OCI-LY3 (cell line): ENCODE results near the gene CTNND2.
"Not testable (repeated sequence)": the region's sequence is repeated elsewhere in the genome, so short reads cannot be mapped to it uniquely, and the experiment has no call there.

Experiments
- H2AFZ ChIP-seq: fragments of 200-600, 300-600 bp; shearing (Covaris generic); 2 replicates; pipeline ENCODE4 v1.6.0; 2014; ENCODE audit warnings: antibody characterized with exemption, low read depth, low read length
- H3K27ac ChIP-seq: fragments of 200-600, 300-600 bp; sonication (generic); 2 replicates; pipeline ENCODE4 v1.5.1; 2014; ENCODE audit warnings: mild to moderate bottlenecking, low read length, moderate library complexity, mixed read lengths
- H3K27me3 ChIP-seq: fragments of 200-600, 300-600 bp; sonication (generic); 2 replicates; pipeline ENCODE4 v1.6.1; 2014; ENCODE audit warnings: low read depth, low read length, mixed read lengths
- H3K36me3 ChIP-seq: fragments of 200-600, 300-600 bp; sonication (generic); replicated peaks from 2 replicates; pipeline ENCODE3; 2014; ENCODE audit warnings: low read depth, low read length, mixed read lengths
- H3K4me1 ChIP-seq: fragments of 300-600, 200-600 bp; sonication (generic); 2 replicates; pipeline ENCODE4 v1.6.1; 2014; ENCODE audit warnings: low read length, mixed read lengths
- H3K4me2 ChIP-seq: fragments of 200-600, 300-600 bp; sonication (generic); 2 replicates; pipeline ENCODE4 v1.6.1; 2014; ENCODE audit warnings: low read length, mixed read lengths
- H3K4me3 ChIP-seq: fragments of 300-600, 200-600 bp; sonication (generic); 2 replicates; pipeline ENCODE4 v1.5.1; 2014; ENCODE audit warnings: antibody characterized with exemption, mild to moderate bottlenecking, low read length, moderate library complexity
- H3K79me2 ChIP-seq: fragments of 300-600, 200-600 bp; shearing (Covaris generic); 2 replicates; pipeline ENCODE4 v1.6.1; 2014; ENCODE audit warnings: mild to moderate bottlenecking, low read length, mixed read lengths
- H3K9ac ChIP-seq: fragments of 300-600, 200-600 bp; shearing (Covaris generic); 2 replicates; pipeline ENCODE4 v1.6.0; 2014; ENCODE audit warnings: mild to moderate bottlenecking, low read length, moderate library complexity
- H3K9me3 ChIP-seq: fragments of 200-600, 300-600 bp; shearing (Covaris generic); 2 replicates; pipeline ENCODE4 v1.6.1; 2014; ENCODE audit warnings: low read length, mixed read lengths; ENCODE audit not compliant: insufficient read depth
- H4K20me1 ChIP-seq: fragments of 200-600, 300-600 bp; sonication (generic); 2 replicates; pipeline ENCODE4 v1.6.1; 2016; ENCODE audit warnings: low read length, mixed read lengths; ENCODE audit not compliant: insufficient read depth
- CTCF ChIP-seq: fragments of 200-600, 300-600 bp; sonication (generic); IDR thresholded peaks from 2 replicates; pipeline ENCODE4 v1.5.1; 2014; ENCODE audit warnings: antibody characterized with exemption, low read length, low read depth
- EZH2phosphoT487 ChIP-seq: fragments of 200-600 bp; shearing (Covaris generic); IDR thresholded peaks from 2 replicates; pipeline ENCODE4 v1.6.1; 2018; ENCODE audit warnings: antibody characterized with exemption, mixed run types, low read depth

Gene CTNND2

GRCh38 chr5:11853140-11853539, 51.1 kb downstream of the CTNND2 start:
- Histone ChIP-seq H3K9me3 (no peaks in the 10 kb centered on the region), H3K4me1 (no peaks in the 10 kb centered on the region), H3K4me3 (no peak overlapping the region), H3K36me3 (no peaks in the 10 kb centered on the region), H3K27me3 (no peaks in the 10 kb centered on the region), H3K4me2 (no peak overlapping the region), H4K20me1 (no peaks in the 10 kb centered on the region), H2AFZ (no peak overlapping the region), H3K79me2 (no peaks in the 10 kb centered on the region), H3K9ac (no peak overlapping the region), H3K27ac (no peak overlapping the region)
- TF ChIP-seq CTCF (no peak), EZH2phosphoT487 (no peak)

GRCh38 chr5:11852717-11853087, 51.5 kb downstream of the CTNND2 start:
- no peaks in the 10 kb centered on the region for H3K79me2 ChIP-seq
- H3K36me3 ChIP-seq, result no peaks in the 10 kb centered on the region
- no peak overlapping the region for H3K4me2 ChIP-seq
- no peak overlapping the region for H3K27ac ChIP-seq
- TF ChIP-seq EZH2phosphoT487 (no peak), CTCF (no peak)
- H2AFZ ChIP-seq, result no peak overlapping the region
- H4K20me1 ChIP-seq, result no peaks in the 10 kb centered on the region
- no peak overlapping the region for H3K4me3 ChIP-seq
- no peak overlapping the region for H3K9ac ChIP-seq
- H3K9me3 ChIP-seq, result no peaks in the 10 kb centered on the region
- no peaks in the 10 kb centered on the region for H3K4me1 ChIP-seq
- H3K27me3 ChIP-seq, result no peaks in the 10 kb centered on the region

GRCh38 chr5:11851965-11852716, 52.1 kb downstream of the CTNND2 start:
- Histone ChIP-seq H3K27me3 (no peaks in the 10 kb centered on the region), H3K4me2 (no peak overlapping the region), H3K36me3 (no peaks in the 10 kb centered on the region), H3K9ac (no peak overlapping the region), H3K4me3 (no peak overlapping the region), H3K79me2 (no peaks in the 10 kb centered on the region), H4K20me1 (no peaks in the 10 kb centered on the region), H2AFZ (no peak overlapping the region), H3K4me1 (no peaks in the 10 kb centered on the region), H3K9me3 (no peaks in the 10 kb centered on the region), H3K27ac (no peak overlapping the region)
- TF ChIP-seq CTCF (no peak), EZH2phosphoT487 (no peak)

- H3K9ac ChIP-seq, result no peak overlapping the region
- no peaks in the 10 kb centered on the region for H3K9me3 ChIP-seq
- no peak overlapping the region for H3K4me2 ChIP-seq
- H3K27me3 ChIP-seq, result no peaks in the 10 kb centered on the region
- no peak overlapping the region for H3K27ac ChIP-seq
- H3K79me2 ChIP-seq, result no peaks in the 10 kb centered on the region
- H3K4me3 ChIP-seq, result no peak overlapping the region
- TF ChIP-seq EZH2phosphoT487 (no peak), CTCF (no peak)
- no peaks in the 10 kb centered on the region for H3K36me3 ChIP-seq
- H4K20me1 ChIP-seq, result no peaks in the 10 kb centered on the region
- H2AFZ ChIP-seq, result no peak overlapping the region
- H3K4me1 ChIP-seq, result no peaks in the 10 kb centered on the region
Measured at GRCh38 chr5:11851416-11851815, 52.8 kb downstream of the CTNND2 start.

- not testable (repeated sequence) for H3K36me3 ChIP-seq, H3K27ac ChIP-seq, H4K20me1 ChIP-seq, H3K9ac ChIP-seq, H3K4me1 ChIP-seq, H3K79me2 ChIP-seq, H3K4me3 ChIP-seq, H3K27me3 ChIP-seq, H3K4me2 ChIP-seq, H2AFZ ChIP-seq, H3K9me3 ChIP-seq
Measured at GRCh38 chr5:11828566-11828965, 75.7 kb downstream of the CTNND2 start.
